ENCODE data around the gene MOSPD3. TPM values are rescaled to one million over a fixed set of nuclear protein-coding genes. Genes with fewer than 3 reads are reported as not detected.
"Not testable (repeated sequence)": the region's sequence is repeated elsewhere in the genome, so short reads cannot be mapped to it uniquely, and the experiment has no call there.

MOSPD3 gene, protein sequence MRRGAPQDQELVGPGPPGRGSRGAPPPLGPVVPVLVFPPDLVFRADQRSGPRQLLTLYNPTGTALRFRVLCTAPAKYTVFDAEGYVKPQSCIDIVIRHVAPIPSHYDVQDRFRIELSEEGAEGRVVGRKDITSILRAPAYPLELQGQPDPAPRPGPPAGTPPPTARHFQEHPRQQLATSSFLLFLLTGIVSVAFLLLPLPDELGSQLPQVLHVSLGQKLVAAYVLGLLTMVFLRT
- 7.9 TPM for polyA plus RNA-seq (2012; ENCODE audit: low read depth, missing spikeins)

DNA sequence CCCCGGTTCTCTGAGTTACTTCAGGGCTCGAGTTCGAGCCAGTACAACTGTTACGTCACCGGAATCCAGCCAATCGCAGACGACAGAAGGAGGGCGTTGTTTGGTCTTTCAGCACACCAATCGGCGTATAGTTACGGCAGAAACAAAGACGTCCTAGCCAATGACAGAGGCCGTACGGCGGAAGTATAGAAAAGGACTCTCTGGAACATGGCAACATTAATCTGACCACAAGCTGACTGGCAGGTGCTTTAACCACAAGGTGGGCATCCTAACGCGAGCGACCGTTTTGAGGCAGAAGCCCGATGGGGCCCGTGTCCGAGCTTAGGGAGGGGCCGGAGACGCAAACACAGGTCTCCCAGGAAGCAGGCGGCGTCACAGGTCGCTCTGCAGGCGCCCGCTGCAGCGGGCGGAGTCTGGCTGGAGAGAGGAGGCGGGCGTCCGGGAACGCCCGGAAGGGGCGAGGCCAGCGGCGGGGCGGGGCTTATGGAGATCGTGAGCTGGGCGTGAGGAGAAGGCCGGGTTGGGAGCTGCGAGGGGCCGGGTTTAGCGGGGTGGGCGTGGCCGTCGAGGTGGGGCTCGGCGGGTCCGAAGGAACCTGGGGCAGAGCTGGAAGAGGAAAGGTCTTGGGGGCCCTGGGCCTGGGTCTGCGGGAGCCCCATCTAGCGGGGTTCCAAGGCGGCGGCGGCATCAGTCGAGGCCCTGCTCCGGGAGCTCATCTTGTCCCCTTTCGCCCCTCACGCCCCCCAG is at the start of gene MOSPD3:
TSS of gene MOSPD3 (plus strand) at position 558 of the 747 bp plus-strand sequence. CDS start 252 bp downstream, outside the sequence.
- DNase-seq (ENCODE audit: insufficient read length, low spot score), result peak; percentile 99
- FAIRE-seq, result peak; percentile 99
- TF ChIP-seq PAX5 (IDR thresholded peaks at IDR 0.05; ENCODE audit: insufficient read depth, low read length, severe bottlenecking) (no peak), POLR2A (IDR thresholded peaks at IDR 0.05; ENCODE audit: low read depth, low read length) (peak; percentile 62; the same call in 1 of the 2 replicates), SPI1 (IDR thresholded peaks at IDR 0.05; ENCODE audit: low read depth, low read length) (no peak), POLR2AphosphoS5 (IDR thresholded peaks at IDR 0.05; ENCODE audit: low read depth, low read length) (peak; percentile 70), POU2F2 (IDR thresholded peaks at IDR 0.05; ENCODE audit: low read depth, low read length) (peak; percentile 84), TAF1 (IDR thresholded peaks at IDR 0.05; ENCODE audit: low read depth, low read length) (peak; percentile 50)

DNA sequence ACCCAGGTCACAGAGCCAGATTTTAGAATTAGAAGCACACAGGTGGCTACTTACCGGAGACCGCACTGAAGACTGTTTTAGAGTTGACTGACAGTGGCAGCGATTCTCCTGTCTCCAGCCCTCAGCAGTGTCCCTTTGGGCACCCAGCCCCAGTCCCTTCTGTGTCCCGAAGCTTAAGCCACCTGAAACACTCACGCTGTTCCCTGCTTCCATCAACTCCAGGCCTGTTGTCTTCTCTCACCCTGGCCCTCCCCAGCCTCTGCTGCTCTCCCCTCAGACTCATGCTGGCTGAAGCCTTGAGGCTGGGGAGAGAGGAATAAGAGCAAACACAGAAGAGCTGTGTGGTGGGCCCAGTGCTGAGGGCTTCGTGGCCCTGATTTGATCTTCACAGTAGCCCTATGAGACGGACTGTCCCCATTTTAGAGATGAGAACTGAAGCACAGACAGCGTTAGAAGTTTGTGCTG is 49.2 kb upstream of the MOSPD3 start:
- no peak for DNase-seq (ENCODE audit: insufficient read length, low spot score)
- TF ChIP-seq POU2F2 (IDR thresholded peaks at IDR 0.05; ENCODE audit: low read depth, low read length), result no peak
- no peak for TF ChIP-seq POLR2A (IDR thresholded peaks at IDR 0.05; ENCODE audit: low read depth, low read length)
- no peak for TF ChIP-seq POLR2AphosphoS5 (IDR thresholded peaks at IDR 0.05; ENCODE audit: low read depth, low read length)
- TF ChIP-seq TAF1 (IDR thresholded peaks at IDR 0.05; ENCODE audit: low read depth, low read length), result no peak
- TF ChIP-seq PAX5 (IDR thresholded peaks at IDR 0.05; ENCODE audit: insufficient read depth, low read length, severe bottlenecking), result no peak
- no peak for TF ChIP-seq SPI1 (IDR thresholded peaks at IDR 0.05; ENCODE audit: low read depth, low read length)
- FAIRE-seq, result no peak

DNA sequence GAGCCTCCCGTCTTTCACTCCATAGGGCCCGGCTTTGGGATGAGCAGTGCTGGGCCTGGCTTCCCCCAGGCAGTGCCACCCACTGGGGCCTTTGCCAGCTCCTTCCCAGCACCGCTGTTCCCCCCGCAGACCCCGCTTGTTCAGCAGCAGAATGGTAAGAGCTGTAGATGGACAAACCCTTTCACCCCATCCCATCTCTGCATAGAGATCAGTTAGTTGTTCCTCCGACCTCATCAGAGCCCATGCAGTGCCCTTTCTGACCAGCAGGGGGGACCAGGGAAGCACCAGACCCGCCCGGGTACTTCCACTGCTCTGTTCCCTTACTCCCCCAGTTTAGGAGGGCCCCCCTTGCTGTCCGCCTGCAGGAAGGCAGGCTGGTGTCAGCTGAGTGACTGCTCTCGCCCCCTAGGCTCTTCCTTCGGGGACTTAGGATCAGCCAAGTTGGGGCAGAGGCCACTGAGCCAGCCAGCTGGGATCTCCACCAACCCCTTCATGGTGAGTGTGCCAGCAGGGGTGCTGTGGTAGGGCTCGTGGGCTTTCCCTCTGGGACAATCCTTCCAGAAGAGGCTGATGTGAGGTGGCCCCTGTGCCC is 48.4 kb upstream of the MOSPD3 start:
- DNase-seq (ENCODE audit: insufficient read length, low spot score) (peak; percentile 79), FAIRE-seq (peak; percentile 78)
- TF ChIP-seq TAF1 (IDR thresholded peaks at IDR 0.05; ENCODE audit: low read depth, low read length) (no peak), SPI1 (IDR thresholded peaks at IDR 0.05; ENCODE audit: low read depth, low read length) (no peak), PAX5 (IDR thresholded peaks at IDR 0.05; ENCODE audit: insufficient read depth, low read length, severe bottlenecking) (no peak), POU2F2 (IDR thresholded peaks at IDR 0.05; ENCODE audit: low read depth, low read length) (no peak), POLR2AphosphoS5 (IDR thresholded peaks at IDR 0.05; ENCODE audit: low read depth, low read length) (no peak)

DNA sequence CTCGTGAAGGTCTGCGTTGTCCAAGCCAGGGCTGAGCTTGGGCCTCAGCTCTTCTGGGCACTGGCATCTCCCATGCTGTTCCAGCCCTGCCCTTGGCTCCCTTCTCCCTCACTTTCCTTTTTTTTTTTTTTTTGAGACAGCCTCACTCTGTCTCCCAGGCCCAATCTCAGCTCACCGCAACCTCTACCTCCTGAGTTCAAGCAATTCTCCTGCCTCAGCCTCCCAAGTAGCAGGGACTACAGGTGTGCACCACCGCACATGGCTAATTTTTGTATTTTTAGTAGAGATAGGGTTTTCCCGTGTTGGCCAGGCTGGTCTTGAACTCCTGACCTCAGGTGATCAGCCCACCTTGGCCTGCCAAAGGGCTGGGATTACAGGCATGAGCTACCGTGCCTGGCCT is 47.9 kb upstream of the MOSPD3 start:
- FAIRE-seq; DNase-seq (ENCODE audit: insufficient read length, low spot score): not testable (repeated sequence)

DNA sequence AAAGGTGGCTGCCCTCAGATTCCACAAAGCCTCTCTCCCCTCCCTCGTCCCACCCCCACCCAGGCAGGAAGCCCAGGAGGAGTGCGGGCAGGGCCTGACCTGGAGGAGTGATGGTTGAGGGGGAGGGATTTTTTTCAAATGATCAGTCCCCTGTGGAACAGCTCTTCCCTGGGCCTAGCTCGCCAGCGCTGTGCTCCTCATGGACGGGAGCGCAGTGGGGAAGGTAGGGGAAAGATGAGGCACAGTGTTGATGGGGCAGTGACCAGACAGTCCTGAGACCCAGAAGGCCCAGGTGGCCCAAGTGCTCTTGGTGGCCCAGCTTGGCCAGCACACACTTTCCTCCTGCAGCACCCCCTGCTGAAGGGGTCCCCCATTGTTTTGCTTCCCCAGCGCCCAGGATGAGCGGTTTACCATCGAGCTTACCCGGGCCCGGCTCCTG is 47.2 kb upstream of the MOSPD3 start:
- FAIRE-seq, result no peak
- TF ChIP-seq TAF1 (IDR thresholded peaks at IDR 0.05; ENCODE audit: low read depth, low read length) (no peak), PAX5 (IDR thresholded peaks at IDR 0.05; ENCODE audit: insufficient read depth, low read length, severe bottlenecking) (no peak), POLR2A (IDR thresholded peaks at IDR 0.05; ENCODE audit: low read depth, low read length) (no peak), POU2F2 (IDR thresholded peaks at IDR 0.05; ENCODE audit: low read depth, low read length) (no peak), POLR2AphosphoS5 (IDR thresholded peaks at IDR 0.05; ENCODE audit: low read depth, low read length) (no peak), SPI1 (IDR thresholded peaks at IDR 0.05; ENCODE audit: low read depth, low read length) (no peak)
- no peak for DNase-seq (ENCODE audit: insufficient read length, low spot score)

DNA sequence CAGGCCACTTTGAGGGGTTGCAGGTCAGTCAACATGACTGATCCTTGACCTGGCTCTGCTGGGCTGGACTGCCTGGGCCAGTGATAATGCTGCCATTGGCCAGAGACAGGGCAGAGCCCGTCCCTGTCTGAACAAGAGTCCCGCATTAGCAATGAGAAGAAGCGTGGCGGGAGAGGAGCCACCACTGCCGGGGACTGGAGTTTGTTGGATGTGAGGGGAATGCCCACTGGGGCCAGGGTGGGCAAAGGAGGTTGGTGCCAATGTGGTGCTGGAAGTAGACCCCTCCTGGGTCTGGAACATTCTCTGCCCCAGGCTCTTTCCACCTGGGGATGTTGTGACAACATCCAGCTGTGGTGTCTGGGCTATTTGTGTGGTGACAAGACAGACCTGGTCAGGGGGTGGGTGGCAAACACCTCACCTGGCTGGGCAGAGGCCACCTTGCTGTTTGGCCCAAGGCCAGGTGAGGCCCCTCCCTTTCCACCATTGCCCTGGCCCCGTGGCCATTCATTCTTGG is 46.3 kb upstream of the MOSPD3 start:
- FAIRE-seq (no peak), DNase-seq (ENCODE audit: insufficient read length, low spot score) (no peak)
- TF ChIP-seq POLR2A (IDR thresholded peaks at IDR 0.05; ENCODE audit: low read depth, low read length) (no peak), SPI1 (IDR thresholded peaks at IDR 0.05; ENCODE audit: low read depth, low read length) (no peak), TAF1 (IDR thresholded peaks at IDR 0.05; ENCODE audit: low read depth, low read length) (no peak), PAX5 (IDR thresholded peaks at IDR 0.05; ENCODE audit: insufficient read depth, low read length, severe bottlenecking) (no peak), POLR2AphosphoS5 (IDR thresholded peaks at IDR 0.05; ENCODE audit: low read depth, low read length) (no peak), POU2F2 (IDR thresholded peaks at IDR 0.05; ENCODE audit: low read depth, low read length) (no peak)

DNA sequence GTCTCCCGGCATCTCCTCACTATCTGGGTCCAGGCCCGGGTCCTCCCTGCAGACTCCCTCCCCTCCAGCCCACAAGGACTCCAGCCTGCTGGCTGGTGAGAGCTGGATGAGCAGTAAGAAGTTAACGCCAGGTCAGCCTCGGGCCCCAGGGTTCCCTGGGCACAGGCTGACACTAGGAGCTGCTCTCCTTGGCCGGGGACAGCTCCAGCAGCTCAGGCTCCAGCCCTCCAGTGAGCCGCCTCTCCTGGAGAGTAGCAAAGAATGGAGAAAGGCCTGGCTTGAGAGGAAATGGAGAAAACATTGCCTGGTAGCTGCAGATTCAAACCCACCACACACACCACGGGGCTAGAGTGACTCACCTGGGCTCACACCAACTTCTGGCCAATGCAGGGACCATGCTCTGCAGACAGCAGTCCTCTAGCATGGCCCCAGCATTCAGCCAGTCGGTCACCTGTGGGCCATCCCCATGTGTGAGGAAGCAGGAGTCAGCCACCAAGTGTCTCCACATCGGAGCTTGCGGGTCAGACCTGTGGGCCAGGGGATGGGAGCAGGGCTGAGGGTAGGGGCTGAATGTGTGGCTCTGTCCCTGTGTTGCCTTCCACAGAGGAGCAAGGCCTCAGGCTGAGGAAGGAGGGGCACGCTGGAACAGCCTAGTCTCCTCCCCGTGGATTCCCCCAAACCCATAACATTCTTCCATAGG is 45.2 kb upstream of the MOSPD3 start:
- TF ChIP-seq POLR2AphosphoS5 (IDR thresholded peaks at IDR 0.05; ENCODE audit: low read depth, low read length) (no peak), TAF1 (IDR thresholded peaks at IDR 0.05; ENCODE audit: low read depth, low read length) (no peak), SPI1 (IDR thresholded peaks at IDR 0.05; ENCODE audit: low read depth, low read length) (no peak), PAX5 (IDR thresholded peaks at IDR 0.05; ENCODE audit: insufficient read depth, low read length, severe bottlenecking) (no peak), POLR2A (IDR thresholded peaks at IDR 0.05; ENCODE audit: low read depth, low read length) (no peak; the same call in 1 of the 2 replicates), POU2F2 (IDR thresholded peaks at IDR 0.05; ENCODE audit: low read depth, low read length) (no peak; the same call in 1 of the 2 replicates)
- FAIRE-seq (no peak), DNase-seq (ENCODE audit: insufficient read length, low spot score) (no peak)

DNA sequence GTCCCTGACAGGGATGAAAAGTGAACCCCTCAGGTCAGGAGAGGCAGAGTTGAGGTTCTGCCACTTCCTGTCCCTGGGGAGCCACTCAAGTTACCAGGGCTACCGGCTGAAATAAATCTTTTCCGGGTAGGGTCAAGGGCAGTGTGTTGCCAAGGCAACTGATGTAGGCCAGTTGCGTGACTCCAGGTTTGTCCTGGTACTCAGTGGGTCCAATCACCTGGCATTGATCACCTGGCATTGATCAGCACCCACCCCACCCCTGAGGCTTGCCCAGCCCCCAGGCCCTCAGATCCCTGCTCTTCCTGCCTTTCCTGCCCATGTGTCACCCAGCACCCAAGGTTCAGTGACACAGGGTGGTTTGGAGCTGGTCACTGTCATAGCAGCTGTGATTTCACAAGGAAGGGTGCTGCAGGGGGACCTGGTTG is 44.6 kb upstream of the MOSPD3 start:
- FAIRE-seq (peak; percentile 85), DNase-seq (ENCODE audit: insufficient read length, low spot score) (no peak)
- TF ChIP-seq POLR2AphosphoS5 (IDR thresholded peaks at IDR 0.05; ENCODE audit: low read depth, low read length) (no peak), SPI1 (IDR thresholded peaks at IDR 0.05; ENCODE audit: low read depth, low read length) (0 out of 2 replicates have a peak, but pooled peaks have one; percentile 15), POU2F2 (IDR thresholded peaks at IDR 0.05; ENCODE audit: low read depth, low read length) (0 out of 2 replicates have a peak, but pooled peaks have one; percentile 5)
